Loucy (cell line): ENCODE data around the gene MAIP1.

Experiments used
- H2AFZ ChIP-seq: fragments of 200-600 bp; sonication (generic); 2 replicates; pipeline ENCODE4 v1.6.0; 2016; ENCODE audit warnings: antibody characterized with exemption, mild to moderate bottlenecking, low read length, moderate library complexity
- H3F3A ChIP-seq: fragments of 200-600 bp; 2 replicates; pipeline ENCODE4 v1.6.0; 2016; ENCODE audit warnings: antibody characterized with exemption, low read depth, mild to moderate bottlenecking
- H3K27me3 ChIP-seq: fragments of 200-600 bp; sonication (generic); 2 replicates; pipeline ENCODE4 v1.6.1; 2014; ENCODE audit warnings: low read length, mild to moderate bottlenecking; ENCODE audit not compliant: insufficient read depth, poor library complexity, severe bottlenecking
- H3K36me3 ChIP-seq: fragments of 200-600 bp; sonication (generic); 2 replicates; pipeline ENCODE4 v1.6.1; 2016; ENCODE audit warnings: low read length; ENCODE audit not compliant: insufficient read depth
- H3K4me1 ChIP-seq: fragments of 200-600 bp; sonication (generic); 2 replicates; pipeline ENCODE4 v1.5.1; 2014; ENCODE audit warnings: low read length, mild to moderate bottlenecking; ENCODE audit not compliant: insufficient read depth, poor library complexity, severe bottlenecking
- H3K4me2 ChIP-seq: fragments of 200-600 bp; sonication (generic); 2 replicates; pipeline ENCODE4 v1.6.0; 2014; ENCODE audit warnings: antibody characterized with exemption, low read length, low read depth, mild to moderate bottlenecking; ENCODE audit not compliant: poor library complexity, severe bottlenecking
- H3K4me3 ChIP-seq: fragments of 200-600 bp; sonication (generic); 2 replicates; pipeline ENCODE4 v1.5.1; 2014; ENCODE audit warnings: low read length, mild to moderate bottlenecking, mixed read lengths; ENCODE audit not compliant: poor library complexity, severe bottlenecking
- H3K79me2 ChIP-seq: fragments of 200-600 bp; sonication (generic); 2 replicates; pipeline ENCODE4 v1.6.1; 2014; ENCODE audit warnings: low read length; ENCODE audit not compliant: insufficient read depth
- H3K9ac ChIP-seq: fragments of 200-600 bp; sonication (generic); 2 replicates; pipeline ENCODE4 v1.6.0; 2014; ENCODE audit warnings: mild to moderate bottlenecking, low read depth, low read length, moderate library complexity; ENCODE audit not compliant: poor library complexity, severe bottlenecking
- H3K9me2 ChIP-seq: fragments of 200-600 bp; sonication (generic); replicated peaks from 2 replicates; pipeline ENCODE4 v1.6.1; 2016; ENCODE audit warnings: low read depth, low read length, mixed read lengths
- H3K9me3 ChIP-seq: fragments of 200-600 bp; sonication (generic); 2 replicates; pipeline ENCODE4 v1.6.1; 2014; ENCODE audit warnings: mild to moderate bottlenecking, antibody characterized with exemption, low read length, low read depth; ENCODE audit not compliant: insufficient read depth
- H4K20me1 ChIP-seq: fragments of 200-600 bp; sonication (generic); 2 replicates; pipeline ENCODE4 v1.6.0; 2014; ENCODE audit warnings: antibody characterized with exemption, low read length, mild to moderate bottlenecking; ENCODE audit not compliant: insufficient read depth, poor library complexity, severe bottlenecking
- CTCF ChIP-seq: fragments of 200-600 bp; sonication (generic); conservative IDR thresholded peaks from 2 replicates; pipeline ENCODE4 v1.5.1; 2014; ENCODE audit warnings: mild to moderate bottlenecking, antibody characterized with exemption, low read length
- EZH2phosphoT487 ChIP-seq: fragments of 200-600 bp; IDR thresholded peaks from 2 replicates; pipeline ENCODE4 v1.6.1; 2018; ENCODE audit warnings: antibody characterized with exemption, mild to moderate bottlenecking, moderate library complexity, borderline replicate concordance

MAIP1 gene

GRCh38 chr2:199923924-199924323 is 31.5 kb upstream of the MAIP1 start:
- H4K20me1 ChIP-seq, result peaks cover 70% of the 10 kb centered on the region
- peaks cover 77% of the 10 kb centered on the region for H3K79me2 ChIP-seq
- H3K4me2 ChIP-seq, result peak overlapping the region; percentile 46
- TF ChIP-seq EZH2phosphoT487, result no peak
- no peak for TF ChIP-seq CTCF
- H3K9ac ChIP-seq, result no peak overlapping the region
- H3K9me3 ChIP-seq, result no peaks in the 10 kb centered on the region
- H3K4me3 ChIP-seq, result no peak overlapping the region
- no peaks in the 10 kb centered on the region for H3K27me3 ChIP-seq
- H3K4me1 ChIP-seq, result peaks cover 12% of the 10 kb centered on the region
- peaks cover 48% of the 10 kb centered on the region; the same call in 1 of the 2 replicates for H3K36me3 ChIP-seq
- H3F3A ChIP-seq, result no peaks in the 10 kb centered on the region; the same call in 1 of the 2 replicates
- H3K9me2 ChIP-seq, result no peaks in the 10 kb centered on the region
- H2AFZ ChIP-seq, result no peak overlapping the region

GRCh38 chr2:199926806-199927205 is 28.6 kb upstream of the MAIP1 start:
- peaks cover 53% of the 10 kb centered on the region for H3K79me2 ChIP-seq
- no peak overlapping the region for H3K4me3 ChIP-seq
- H3F3A ChIP-seq, result no peaks in the 10 kb centered on the region; the same call in 1 of the 2 replicates
- no peaks in the 10 kb centered on the region for H3K27me3 ChIP-seq
- no peak overlapping the region for H3K4me2 ChIP-seq
- H2AFZ ChIP-seq, result no peak overlapping the region
- no peak for TF ChIP-seq CTCF
- no peak for TF ChIP-seq EZH2phosphoT487
- H3K9ac ChIP-seq, result no peak overlapping the region
- peaks cover 44% of the 10 kb centered on the region; the same call in 1 of the 2 replicates for H3K36me3 ChIP-seq
- no peaks in the 10 kb centered on the region for H3K9me3 ChIP-seq
- H4K20me1 ChIP-seq, result peaks cover 51% of the 10 kb centered on the region
- peaks cover 12% of the 10 kb centered on the region for H3K4me1 ChIP-seq
- no peaks in the 10 kb centered on the region for H3K9me2 ChIP-seq

GRCh38 chr2:199928226-199928625 is 27.2 kb upstream of the MAIP1 start:
- H3K36me3 ChIP-seq, result peaks cover 58% of the 10 kb centered on the region; the same call in 1 of the 2 replicates
- peaks cover 38% of the 10 kb centered on the region for H4K20me1 ChIP-seq
- H3F3A ChIP-seq, result no peaks in the 10 kb centered on the region; the same call in 1 of the 2 replicates
- TF ChIP-seq EZH2phosphoT487 (no peak), CTCF (no peak)
- H3K79me2 ChIP-seq, result peaks cover 39% of the 10 kb centered on the region
- H3K4me3 ChIP-seq, result no peak overlapping the region
- H2AFZ ChIP-seq, result no peak overlapping the region
- H3K4me1 ChIP-seq, result peaks cover 5% of the 10 kb centered on the region
- H3K9me3 ChIP-seq, result no peaks in the 10 kb centered on the region
- no peaks in the 10 kb centered on the region for H3K27me3 ChIP-seq
- H3K9me2 ChIP-seq, result no peaks in the 10 kb centered on the region
- H3K9ac ChIP-seq, result no peak overlapping the region
- no peak overlapping the region for H3K4me2 ChIP-seq
